ENCODE measurements around the gene PLXDC2. TPM values are rescaled to one million over a fixed set of nuclear protein-coding genes. Genes with fewer than 3 reads are reported as not detected.

The PLXDC2 gene
- total RNA-seq, 1 experiment from 2014 or later = 38.7 TPM

GRCh38 chr10:20334559-20334958 is 518.3 kb downstream of the PLXDC2 start:
- H3K36me3 Mint-ChIP-seq (ENCODE audit: insufficient read depth in 1 of 3, low read depth in 3 of 3) = peaks cover 24 to 43% (median 27%) of the 10 kb centered on the region in 3 experiments
- H4K20me1 ChIP-seq (ENCODE audit: control insufficient read depth, insufficient read depth, insufficient read length) = no peaks in the 10 kb centered on the region

More at GRCh38 chr10:20334559-20334958, 518.3 kb downstream of the PLXDC2 start:
- Histone ChIP-seq H2BK120ac (ENCODE audit: low read depth, low read length, poor library complexity, severe bottlenecking) (no peak overlapping the region), H3K27ac (ENCODE audit: insufficient read length, low read depth, low read length) (no peak overlapping the region), H3K4me2 (ENCODE audit: insufficient read depth, insufficient read length, low read length) (no peak overlapping the region), H2BK15ac (ENCODE audit: low read depth, low read length) (no peak overlapping the region), H4K8ac (replicated peaks; ENCODE audit: insufficient read length, low read depth, low read length) (no peak overlapping the region), H3K79me2 (ENCODE audit: insufficient read depth, low read length) (no peaks in the 10 kb centered on the region), H4K91ac (ENCODE audit: insufficient read length, low read depth, low read length) (no peak overlapping the region), H3K27me3 (ENCODE audit: insufficient read depth, low read length) (no peaks in the 10 kb centered on the region), H3K23ac (ENCODE audit: insufficient read length, low read depth, low read length) (no peak overlapping the region), H3K14ac (ENCODE audit: insufficient read depth, low read length) (no peak overlapping the region), H4K5ac (ENCODE audit: insufficient read length, low read depth, low read length) (no peak overlapping the region), H2AK5ac (ENCODE audit: insufficient read length, low read length) (no peak overlapping the region), H3K79me1 (ENCODE audit: insufficient read depth, low read depth, low read length, poor library complexity, severe bottlenecking) (no peaks in the 10 kb centered on the region), H3K18ac (ENCODE audit: insufficient read length, low read depth, low read length) (no peak overlapping the region), H3K56ac (ENCODE audit: insufficient read length, low read depth, low read length) (no peak overlapping the region), H3K9me3 (ENCODE audit: control insufficient read depth, low read depth, low read length) (peaks cover 4% of the 10 kb centered on the region), H3K9ac (ENCODE audit: extremely low read depth, insufficient read length, low read length) (no peak overlapping the region), H2BK20ac (ENCODE audit: low read depth, low read length, poor library complexity, severe bottlenecking) (no peak overlapping the region), H3K23me2 (ENCODE audit: insufficient read length, low read depth, low read length, poor library complexity, severe bottlenecking) (no peaks in the 10 kb centered on the region), H2AFZ (ENCODE audit: low read length) (no peak overlapping the region), H3T11ph (ENCODE audit: low read length) (no peak overlapping the region), H3K4me1 (ENCODE audit: insufficient read depth, low read length) (no peaks in the 10 kb centered on the region), H2BK5ac (ENCODE audit: insufficient read length, low read length) (no peak overlapping the region), H3K4ac (ENCODE audit: low read depth, low read length) (no peak overlapping the region), H2BK12ac (ENCODE audit: insufficient read length, low read depth, low read length) (no peak overlapping the region)
- DNase-seq = no peak
- Mint-ChIP-seq H3K9me3 (peaks cover 33 to 41% of the 10 kb centered on the region in 2 experiments), H3K27ac (no peak overlapping the region), H3K27me3 (ENCODE audit: low read depth) (peaks cover 5% of the 10 kb centered on the region; the same call in 1 of the 2 replicates), H3K4me3 (no peak overlapping the region), H3K4me1 (no peaks in the 10 kb centered on the region)
- no CpG with 5 or more reads among the region's 3 CpGs for WGBS (ENCODE audit: extremely low coverage, insufficient read length, low lambda C conversion rate)
- no peak for TF ChIP-seq CTCF (conservative IDR thresholded peaks at IDR 0.05)

All from H9 (cell line).